Tibial nerve (tissue), 3 donors: ENCODE results near the gene ANXA10.

ENCODE experiments used
- CTCF ChIP-seq, 5 experiments: fragments of 200-600 bp in 3 of 5; fragments of 450-650 bp in 2 of 5; sonication (generic) in 3 of 5; IDR thresholded peaks; one replicate each; pipeline ENCODE4 v1.5.1; 2016 to 2019; ENCODE audit warnings: antibody characterized with exemption in 5 of 5, mild to moderate bottlenecking in 3 of 5, moderate library complexity in 2 of 5
- POLR2A ChIP-seq, 2 donors: fragments of 450-650 bp; IDR thresholded peaks; one replicate each; pipeline ENCODE4 v1.6.1; 2017; ENCODE audit warnings: antibody characterized with exemption in 2 of 2, mild to moderate bottlenecking in 2 of 2, moderate library complexity in 2 of 2

DNA sequence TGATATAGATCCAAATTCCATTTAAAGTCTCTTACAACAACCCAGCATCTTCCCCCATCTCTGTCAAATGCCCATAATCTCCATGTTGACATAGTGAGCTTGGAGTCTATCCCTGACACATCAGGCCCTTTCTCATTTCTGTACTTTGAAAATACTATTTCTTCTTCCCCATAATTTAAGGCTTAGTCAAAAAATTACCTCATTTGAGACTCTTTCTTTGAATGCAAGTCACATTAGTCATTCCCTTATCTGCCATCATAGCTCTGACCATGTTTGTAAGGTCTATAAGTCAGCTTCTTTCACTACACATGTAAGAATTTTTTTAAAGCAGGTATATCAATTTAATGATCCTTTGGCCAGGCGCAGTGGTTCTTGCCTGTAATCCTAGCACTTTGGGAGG lies 126.3 kb downstream of the ANXA10 start:
- TF ChIP-seq CTCF (IDR thresholded peaks at IDR 0.05) (no peak), POLR2A (IDR thresholded peaks at IDR 0.05) (no peak)
